H1 (cell line): ENCODE data around the gene WDR49. TPM values are rescaled to one million over a fixed set of nuclear protein-coding genes. Genes with fewer than 3 reads are reported as not detected.

ENCODE experiments used
- CHD2 ChIP-seq: IDR thresholded peaks from 2 replicates; pipeline ENCODE4 v1.6.1; 2012; ENCODE audit warnings: low read length, improper control_type of control experiment
- EGR1 ChIP-seq: IDR thresholded peaks from 2 replicates; pipeline ENCODE4 v1.6.1; 2011; ENCODE audit warnings: low read depth, low read length, borderline replicate concordance
- HDAC6 ChIP-seq: IDR thresholded peaks from one replicate; pipeline ENCODE4 v1.7.1; 2012; ENCODE audit warnings: low read depth, mild to moderate bottlenecking, inconsistent platforms, low read length, moderate library complexity
- JUND ChIP-seq: IDR thresholded peaks from 2 replicates; pipeline ENCODE4 v1.6.1; 2011; ENCODE audit warnings: mild to moderate bottlenecking, improper control_type of control experiment, low read length
- PHF8 ChIP-seq: fragments of 200-600 bp; sonication (generic); conservative IDR thresholded peaks from 2 replicates; pipeline ENCODE4 v1.7.1; 2012; ENCODE audit warnings: low read depth, mild to moderate bottlenecking, inconsistent platforms, low read length, moderate library complexity
- POLR2A ChIP-seq, 2 experiments: IDR thresholded peaks; 1 replicate in 1 of 2; 2 replicates in 1 of 2; pipeline ENCODE4 v1.6.1; 2011; ENCODE audit warnings: low read depth in 2 of 2, low read length in 2 of 2, mild to moderate bottlenecking in 2 of 2; ENCODE audit errors: control extremely low read depth in 1 of 2
- RNF2 ChIP-seq: fragments of 200-900, 300-1000 bp; sonication (generic); IDR thresholded peaks from 2 replicates; pipeline ENCODE4 v1.7.1; 2016; ENCODE audit warnings: borderline replicate concordance, low read depth, mild to moderate bottlenecking, antibody characterized with exemption, low read length; ENCODE audit not compliant: poor library complexity, severe bottlenecking; ENCODE audit errors: missing control alignments
- SIX5 ChIP-seq: IDR thresholded peaks from 2 replicates; pipeline ENCODE4 v1.6.1; 2011; ENCODE audit warnings: mild to moderate bottlenecking, low read depth, low read length
- ZNF274 ChIP-seq: IDR thresholded peaks from 2 replicates; pipeline ENCODE4 v1.7.0; 2012; ENCODE audit warnings: low read length, borderline replicate concordance; ENCODE audit errors: extremely low read depth
- polyA plus RNA-seq, 7 experiments: library from polyadenylated mRNA; depleted of rRNA in 3 of 7; stranded (reverse) in 5 of 7; unstranded in 2 of 7; fragments of >200 nt in 5 of 7; fragments of 200-250 nt in 2 of 7; gene quantifications; 1 replicate in 5 of 7; 2 replicates in 1 of 7; 4 replicates in 1 of 7; pipeline versions ENCODE4 v1.2.1 to v1.2.3, GENCODE V29; 2011 to 2013; ENCODE audit warnings: missing spikeins in 2 of 7, mixed read lengths in 2 of 7
- total RNA-seq: library from RNA; stranded (reverse); fragmentation: NEBNext Ultra II Directional; extraction: Animal tissue kit (Norgen Biotek cat#: 25700); gene quantifications from 2 replicates; pipeline ENCODE4 v1.2.1, GENCODE V29; 2021
- TF ChIP-seq, protein P1 (sequence below): fragments of 300-600 bp; sonication (generic); IDR thresholded peaks from 2 replicates; pipeline ENCODE4 v1.7.1; 2012; ENCODE audit warnings: low read length, moderate library complexity, mild to moderate bottlenecking, inconsistent platforms; ENCODE audit not compliant: insufficient replicate concordance
- TF ChIP-seq, protein P2 (sequence below): IDR thresholded peaks from 2 replicates; pipeline ENCODE4 v1.6.1; 2012; ENCODE audit warnings: low read length, inconsistent platforms

WDR49 gene
- total and polyA plus RNA-seq, 2 of the 8 experiments (the other 6 are each of a cell fraction or from before 2014, with no cell fraction given): 0.50 to 1.7 TPM

DNA sequence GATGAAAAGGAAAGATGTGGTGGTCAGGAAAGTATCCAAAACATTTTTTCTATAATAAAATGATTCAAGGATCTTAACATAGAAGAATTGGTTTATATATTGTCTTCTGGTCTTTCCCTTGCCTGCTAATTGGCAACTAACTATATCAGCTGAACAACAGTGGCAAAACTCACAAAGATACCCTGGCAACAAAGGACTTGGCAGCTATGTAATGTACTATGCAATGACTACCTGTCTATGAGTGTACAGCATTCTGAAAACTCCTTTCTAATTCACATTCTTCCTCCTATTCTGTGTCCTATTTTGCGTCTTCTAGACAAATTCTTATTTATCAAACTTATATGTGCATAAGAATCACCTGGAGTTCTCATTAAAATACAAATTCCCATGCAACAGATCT lies 164.2 kb downstream of the WDR49 start (continued):
- TF ChIP-seq, protein P1, sequence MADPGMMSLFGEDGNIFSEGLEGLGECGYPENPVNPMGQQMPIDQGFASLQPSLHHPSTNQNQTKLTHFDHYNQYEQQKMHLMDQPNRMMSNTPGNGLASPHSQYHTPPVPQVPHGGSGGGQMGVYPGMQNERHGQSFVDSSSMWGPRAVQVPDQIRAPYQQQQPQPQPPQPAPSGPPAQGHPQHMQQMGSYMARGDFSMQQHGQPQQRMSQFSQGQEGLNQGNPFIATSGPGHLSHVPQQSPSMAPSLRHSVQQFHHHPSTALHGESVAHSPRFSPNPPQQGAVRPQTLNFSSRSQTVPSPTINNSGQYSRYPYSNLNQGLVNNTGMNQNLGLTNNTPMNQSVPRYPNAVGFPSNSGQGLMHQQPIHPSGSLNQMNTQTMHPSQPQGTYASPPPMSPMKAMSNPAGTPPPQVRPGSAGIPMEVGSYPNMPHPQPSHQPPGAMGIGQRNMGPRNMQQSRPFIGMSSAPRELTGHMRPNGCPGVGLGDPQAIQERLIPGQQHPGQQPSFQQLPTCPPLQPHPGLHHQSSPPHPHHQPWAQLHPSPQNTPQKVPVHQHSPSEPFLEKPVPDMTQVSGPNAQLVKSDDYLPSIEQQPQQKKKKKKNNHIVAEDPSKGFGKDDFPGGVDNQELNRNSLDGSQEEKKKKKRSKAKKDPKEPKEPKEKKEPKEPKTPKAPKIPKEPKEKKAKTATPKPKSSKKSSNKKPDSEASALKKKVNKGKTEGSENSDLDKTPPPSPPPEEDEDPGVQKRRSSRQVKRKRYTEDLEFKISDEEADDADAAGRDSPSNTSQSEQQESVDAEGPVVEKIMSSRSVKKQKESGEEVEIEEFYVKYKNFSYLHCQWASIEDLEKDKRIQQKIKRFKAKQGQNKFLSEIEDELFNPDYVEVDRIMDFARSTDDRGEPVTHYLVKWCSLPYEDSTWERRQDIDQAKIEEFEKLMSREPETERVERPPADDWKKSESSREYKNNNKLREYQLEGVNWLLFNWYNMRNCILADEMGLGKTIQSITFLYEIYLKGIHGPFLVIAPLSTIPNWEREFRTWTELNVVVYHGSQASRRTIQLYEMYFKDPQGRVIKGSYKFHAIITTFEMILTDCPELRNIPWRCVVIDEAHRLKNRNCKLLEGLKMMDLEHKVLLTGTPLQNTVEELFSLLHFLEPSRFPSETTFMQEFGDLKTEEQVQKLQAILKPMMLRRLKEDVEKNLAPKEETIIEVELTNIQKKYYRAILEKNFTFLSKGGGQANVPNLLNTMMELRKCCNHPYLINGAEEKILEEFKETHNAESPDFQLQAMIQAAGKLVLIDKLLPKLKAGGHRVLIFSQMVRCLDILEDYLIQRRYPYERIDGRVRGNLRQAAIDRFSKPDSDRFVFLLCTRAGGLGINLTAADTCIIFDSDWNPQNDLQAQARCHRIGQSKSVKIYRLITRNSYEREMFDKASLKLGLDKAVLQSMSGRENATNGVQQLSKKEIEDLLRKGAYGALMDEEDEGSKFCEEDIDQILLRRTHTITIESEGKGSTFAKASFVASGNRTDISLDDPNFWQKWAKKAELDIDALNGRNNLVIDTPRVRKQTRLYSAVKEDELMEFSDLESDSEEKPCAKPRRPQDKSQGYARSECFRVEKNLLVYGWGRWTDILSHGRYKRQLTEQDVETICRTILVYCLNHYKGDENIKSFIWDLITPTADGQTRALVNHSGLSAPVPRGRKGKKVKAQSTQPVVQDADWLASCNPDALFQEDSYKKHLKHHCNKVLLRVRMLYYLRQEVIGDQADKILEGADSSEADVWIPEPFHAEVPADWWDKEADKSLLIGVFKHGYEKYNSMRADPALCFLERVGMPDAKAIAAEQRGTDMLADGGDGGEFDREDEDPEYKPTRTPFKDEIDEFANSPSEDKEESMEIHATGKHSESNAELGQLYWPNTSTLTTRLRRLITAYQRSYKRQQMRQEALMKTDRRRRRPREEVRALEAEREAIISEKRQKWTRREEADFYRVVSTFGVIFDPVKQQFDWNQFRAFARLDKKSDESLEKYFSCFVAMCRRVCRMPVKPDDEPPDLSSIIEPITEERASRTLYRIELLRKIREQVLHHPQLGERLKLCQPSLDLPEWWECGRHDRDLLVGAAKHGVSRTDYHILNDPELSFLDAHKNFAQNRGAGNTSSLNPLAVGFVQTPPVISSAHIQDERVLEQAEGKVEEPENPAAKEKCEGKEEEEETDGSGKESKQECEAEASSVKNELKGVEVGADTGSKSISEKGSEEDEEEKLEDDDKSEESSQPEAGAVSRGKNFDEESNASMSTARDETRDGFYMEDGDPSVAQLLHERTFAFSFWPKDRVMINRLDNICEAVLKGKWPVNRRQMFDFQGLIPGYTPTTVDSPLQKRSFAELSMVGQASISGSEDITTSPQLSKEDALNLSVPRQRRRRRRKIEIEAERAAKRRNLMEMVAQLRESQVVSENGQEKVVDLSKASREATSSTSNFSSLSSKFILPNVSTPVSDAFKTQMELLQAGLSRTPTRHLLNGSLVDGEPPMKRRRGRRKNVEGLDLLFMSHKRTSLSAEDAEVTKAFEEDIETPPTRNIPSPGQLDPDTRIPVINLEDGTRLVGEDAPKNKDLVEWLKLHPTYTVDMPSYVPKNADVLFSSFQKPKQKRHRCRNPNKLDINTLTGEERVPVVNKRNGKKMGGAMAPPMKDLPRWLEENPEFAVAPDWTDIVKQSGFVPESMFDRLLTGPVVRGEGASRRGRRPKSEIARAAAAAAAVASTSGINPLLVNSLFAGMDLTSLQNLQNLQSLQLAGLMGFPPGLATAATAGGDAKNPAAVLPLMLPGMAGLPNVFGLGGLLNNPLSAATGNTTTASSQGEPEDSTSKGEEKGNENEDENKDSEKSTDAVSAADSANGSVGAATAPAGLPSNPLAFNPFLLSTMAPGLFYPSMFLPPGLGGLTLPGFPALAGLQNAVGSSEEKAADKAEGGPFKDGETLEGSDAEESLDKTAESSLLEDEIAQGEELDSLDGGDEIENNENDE: no peak
- no peak for TF ChIP-seq JUND
- no peak for TF ChIP-seq RNF2
- TF ChIP-seq POLR2A (IDR thresholded peaks at IDR 0.05; ENCODE audit: control extremely low read depth in 1 of 2, low read depth in 2 of 2, low read length in 2 of 2): no peak
- TF ChIP-seq ZNF274: no peak
- TF ChIP-seq, protein P2, sequence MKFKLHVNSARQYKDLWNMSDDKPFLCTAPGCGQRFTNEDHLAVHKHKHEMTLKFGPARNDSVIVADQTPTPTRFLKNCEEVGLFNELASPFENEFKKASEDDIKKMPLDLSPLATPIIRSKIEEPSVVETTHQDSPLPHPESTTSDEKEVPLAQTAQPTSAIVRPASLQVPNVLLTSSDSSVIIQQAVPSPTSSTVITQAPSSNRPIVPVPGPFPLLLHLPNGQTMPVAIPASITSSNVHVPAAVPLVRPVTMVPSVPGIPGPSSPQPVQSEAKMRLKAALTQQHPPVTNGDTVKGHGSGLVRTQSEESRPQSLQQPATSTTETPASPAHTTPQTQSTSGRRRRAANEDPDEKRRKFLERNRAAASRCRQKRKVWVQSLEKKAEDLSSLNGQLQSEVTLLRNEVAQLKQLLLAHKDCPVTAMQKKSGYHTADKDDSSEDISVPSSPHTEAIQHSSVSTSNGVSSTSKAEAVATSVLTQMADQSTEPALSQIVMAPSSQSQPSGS: no peak
- TF ChIP-seq SIX5: no peak
- TF ChIP-seq HDAC6: no peak
- no peak for TF ChIP-seq CHD2
- TF ChIP-seq PHF8: no peak
- no peak for TF ChIP-seq EGR1
- TF ChIP-seq, all 59 proteins: peak for 0
